Right lobe of liver (tissue), 4 donors: ENCODE measurements around the gene KCTD20.

ENCODE experiments used
- CTCF ChIP-seq, 4 donors: fragments of 200-600 bp in 3 of 4; fragments of 450-650 bp in 1 of 4; IDR thresholded peaks; one replicate each; pipeline versions ENCODE4 v1.5.1 to v1.8.0; 2016 to 2022; ENCODE audit warnings: antibody characterized with exemption in 4 of 4, mild to moderate bottlenecking in 2 of 4
- POLR2A ChIP-seq: fragments of 450-650 bp; IDR thresholded peaks from one replicate; pipeline ENCODE4 v1.6.1; 2017; ENCODE audit warnings: antibody characterized with exemption, mild to moderate bottlenecking
- donor health status: DM: no; HTN: no; CAD: no.
- donor health status: DM: no; HTN: no; CAD: no.
- donor health status: DM: no; HTN: yes; CAD: no.

- TF ChIP-seq CTCF (IDR thresholded peaks at IDR 0.05) (no peak), POLR2A (no peak)
Measured at GRCh38 chr6:36479256-36479655, 36.5 kb downstream of the KCTD20 start.
